ENCODE measurements around the gene NPPA. TPM values are rescaled to one million over a fixed set of nuclear protein-coding genes. Genes with fewer than 3 reads are reported as not detected.

Gene NPPA
- total RNA-seq, 2 experiments from 2014 or later: not detected

DNA sequence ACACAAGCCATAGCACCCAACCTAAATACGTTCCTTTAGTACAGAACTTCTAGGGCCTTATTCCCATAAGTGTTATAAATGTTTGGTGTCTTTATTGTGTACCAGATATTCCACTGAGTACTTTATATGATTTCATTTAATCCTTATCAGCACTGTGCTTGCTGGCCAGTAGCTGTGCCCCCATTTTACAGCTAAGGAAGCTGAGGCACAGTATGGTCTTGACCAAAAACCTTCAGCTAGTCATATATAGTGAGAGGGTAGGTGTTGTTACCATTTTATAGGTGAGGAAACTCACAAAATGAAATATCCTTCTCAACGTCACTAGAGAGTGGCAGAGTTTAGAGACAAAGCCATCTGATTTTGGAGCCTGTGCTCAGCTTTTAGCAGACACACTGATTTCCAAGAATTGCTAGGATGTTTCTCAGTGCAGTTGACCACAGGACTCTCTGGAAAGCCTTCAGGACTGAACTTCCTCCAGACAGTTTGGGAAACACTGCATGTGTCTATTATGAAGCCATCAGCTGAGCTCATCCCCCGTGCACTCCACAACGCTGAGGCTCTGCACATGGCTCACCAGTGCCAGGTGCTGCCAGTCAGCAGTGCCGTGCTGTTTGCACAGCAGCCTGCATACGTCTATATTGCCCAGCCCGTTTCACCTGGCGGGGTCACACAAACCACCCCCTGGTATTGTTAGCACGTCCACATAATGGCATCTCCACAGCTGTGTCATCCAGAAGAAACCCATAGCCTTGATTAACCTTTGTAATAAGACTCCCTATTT lies 15.4 kb downstream of the NPPA start:
- H3K4me1 Mint-ChIP-seq (ENCODE audit: low read depth): no peaks in the 10 kb centered on the region
- H3K36me3 Mint-ChIP-seq (ENCODE audit: low read depth): peaks cover 37% of the 10 kb centered on the region
- no peaks in the 10 kb centered on the region for H3K27me3 Mint-ChIP-seq (ENCODE audit: low read depth)
- DNase-seq: no peak
- no peak overlapping the region for H3K27ac Mint-ChIP-seq
- ChIA-PET CTCF (interaction anchor here (0.6 kb wide), 1 partner anchor 63 kb away, joined by 3 read pairs; no protein-coding TSS in a partner anchor), POLR2A (interaction anchor here (1.8 kb wide), 1 partner anchor 76 kb away, joined by 9 read pairs; no protein-coding TSS in a partner anchor)
- H3K9me3 Mint-ChIP-seq (ENCODE audit: insufficient read depth): no peaks in the 10 kb centered on the region
- no peak for ATAC-seq
- H3K4me3 Mint-ChIP-seq: no peak overlapping the region

GRCh38 chr1:11828511-11828910 lies 19.1 kb downstream of the NPPA start:
- ATAC-seq: no peak
- Mint-ChIP-seq H3K27ac (no peak overlapping the region), H3K9me3 (ENCODE audit: insufficient read depth) (no peaks in the 10 kb centered on the region), H3K36me3 (ENCODE audit: low read depth) (peaks cover 26% of the 10 kb centered on the region), H3K4me1 (ENCODE audit: low read depth) (no peaks in the 10 kb centered on the region), H3K4me3 (no peak overlapping the region), H3K27me3 (ENCODE audit: low read depth) (no peaks in the 10 kb centered on the region)
- ChIA-PET CTCF (no interaction called here), POLR2A (interaction anchor here (3.2 kb wide), 1 partner anchor 80 kb away, joined by 17 read pairs; no protein-coding TSS in a partner anchor)
- DNase-seq: no peak

DNA sequence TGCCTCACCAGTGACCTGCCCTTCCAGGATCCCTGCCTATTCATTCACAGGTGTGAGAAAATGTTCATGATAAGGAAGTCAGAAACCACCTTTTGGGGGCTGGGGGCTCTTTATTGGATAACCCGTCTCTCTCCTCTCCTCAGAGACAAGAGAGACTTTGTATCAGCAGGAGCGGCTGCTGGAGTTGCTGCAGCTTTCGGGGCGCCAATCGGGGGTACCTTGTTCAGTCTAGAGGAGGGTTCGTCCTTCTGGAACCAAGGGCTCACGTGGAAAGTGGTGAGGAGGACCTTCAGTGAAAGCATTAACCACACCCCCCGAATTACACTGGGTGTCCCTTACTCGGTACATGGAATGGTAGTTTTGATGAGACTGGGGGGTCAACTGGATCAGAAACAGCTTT lies 20.6 kb downstream of the NPPA start:
- peaks cover 22% of the 10 kb centered on the region for H3K36me3 Mint-ChIP-seq (ENCODE audit: low read depth)
- no peaks in the 10 kb centered on the region for H3K27me3 Mint-ChIP-seq (ENCODE audit: low read depth)
- no peaks in the 10 kb centered on the region for H3K4me1 Mint-ChIP-seq (ENCODE audit: low read depth)
- no peak for ATAC-seq
- H3K4me3 Mint-ChIP-seq: no peak overlapping the region
- ChIA-PET CTCF (no interaction called here), POLR2A (interaction anchor here (3.2 kb wide), 1 partner anchor 81 kb away, joined by 17 read pairs; no protein-coding TSS in a partner anchor)
- DNase-seq: no peak
- no peak overlapping the region for H3K27ac Mint-ChIP-seq
- no peaks in the 10 kb centered on the region for H3K9me3 Mint-ChIP-seq (ENCODE audit: insufficient read depth)

DNA sequence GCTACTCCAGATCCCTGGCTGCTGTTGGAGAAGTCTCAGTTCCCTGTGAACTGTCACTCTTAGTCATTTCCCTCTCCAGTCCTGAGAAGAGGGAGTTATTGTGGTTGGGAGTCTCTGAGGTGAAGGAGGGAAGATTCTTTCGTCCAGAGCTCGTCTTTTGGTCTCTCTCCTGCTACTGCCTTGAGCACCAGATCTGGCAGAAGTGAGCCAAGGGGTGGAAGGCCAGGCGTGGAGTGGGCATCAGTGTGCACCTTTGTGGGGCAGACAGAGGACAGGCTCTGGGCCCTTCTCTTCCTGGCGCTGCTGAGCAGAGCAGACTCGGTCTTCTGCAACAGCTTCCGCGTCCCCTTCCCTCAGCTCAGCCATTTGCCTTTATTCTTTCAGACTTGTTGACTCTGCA lies 22.5 kb downstream of the NPPA start:
- CTCF ChIA-PET: interaction anchor here (1.0 kb wide), 1 partner anchor 83 kb away, joined by 4 read pairs; no protein-coding TSS in a partner anchor
- Mint-ChIP-seq H3K4me3 (no peak overlapping the region), H3K27ac (no peak overlapping the region), H3K4me1 (ENCODE audit: low read depth) (no peaks in the 10 kb centered on the region), H3K36me3 (ENCODE audit: low read depth) (peaks cover 22% of the 10 kb centered on the region), H3K27me3 (ENCODE audit: low read depth) (no peaks in the 10 kb centered on the region), H3K9me3 (ENCODE audit: insufficient read depth) (no peaks in the 10 kb centered on the region)
- POLR2A ChIA-PET: interaction anchor here (0.6 to 2.9 kb wide), 2 partner anchors 83 to 211 kb away, joined by 3 to 19 read pairs; no protein-coding TSS in a partner anchor
- no peak for ATAC-seq
- DNase-seq: no peak

GRCh38 chr1:11823366-11824137 lies 24.0 kb downstream of the NPPA start:
- CTCF ChIA-PET: interaction anchor here (1.0 kb wide), 1 partner anchor 15 kb away, joined by 4 read pairs; no protein-coding TSS in a partner anchor
- Mint-ChIP-seq H3K27me3 (ENCODE audit: low read depth) (no peaks in the 10 kb centered on the region), H3K4me3 (no peak overlapping the region), H3K9me3 (ENCODE audit: insufficient read depth) (no peaks in the 10 kb centered on the region), H3K4me1 (ENCODE audit: low read depth) (no peaks in the 10 kb centered on the region), H3K36me3 (ENCODE audit: low read depth) (peaks cover 18% of the 10 kb centered on the region), H3K27ac (no peak overlapping the region)
- POLR2A ChIA-PET: interaction anchor here (1.4 to 2.9 kb wide), 2 partner anchors 85 to 104 kb away, joined by 3 to 19 read pairs; no protein-coding TSS in a partner anchor
- no peak for ATAC-seq
- DNase-seq: no peak

GRCh38 chr1:11822091-11822490 lies 25.5 kb downstream of the NPPA start:
- Mint-ChIP-seq H3K4me3 (no peak overlapping the region), H3K27me3 (ENCODE audit: low read depth) (no peaks in the 10 kb centered on the region), H3K9me3 (ENCODE audit: insufficient read depth) (no peaks in the 10 kb centered on the region), H3K4me1 (ENCODE audit: low read depth) (no peaks in the 10 kb centered on the region), H3K36me3 (ENCODE audit: low read depth) (peaks cover 18% of the 10 kb centered on the region), H3K27ac (no peak overlapping the region)
- ChIA-PET POLR2A (interaction anchor here (1.0 kb wide), 1 partner anchor 86 kb away, joined by 3 read pairs; no protein-coding TSS in a partner anchor), CTCF (interaction anchor here (0.9 kb wide), 1 partner anchor 172 kb away, joined by 3 read pairs; no protein-coding TSS in a partner anchor)
- ATAC-seq: no peak
- DNase-seq: no peak

GRCh38 chr1:11817192-11817591 lies 30.4 kb downstream of the NPPA start:
- ChIA-PET CTCF (no interaction called here), POLR2A (interaction anchor here (1.9 kb wide), 1 partner anchor 91 kb away, joined by 6 read pairs; no protein-coding TSS in a partner anchor)
- Mint-ChIP-seq H3K27ac (no peak overlapping the region), H3K36me3 (ENCODE audit: low read depth) (peaks cover 28% of the 10 kb centered on the region), H3K9me3 (ENCODE audit: insufficient read depth) (no peaks in the 10 kb centered on the region), H3K4me3 (no peak overlapping the region), H3K4me1 (ENCODE audit: low read depth) (no peaks in the 10 kb centered on the region), H3K27me3 (ENCODE audit: low read depth) (no peaks in the 10 kb centered on the region)
- ATAC-seq (no peak), DNase-seq (no peak)

DNA sequence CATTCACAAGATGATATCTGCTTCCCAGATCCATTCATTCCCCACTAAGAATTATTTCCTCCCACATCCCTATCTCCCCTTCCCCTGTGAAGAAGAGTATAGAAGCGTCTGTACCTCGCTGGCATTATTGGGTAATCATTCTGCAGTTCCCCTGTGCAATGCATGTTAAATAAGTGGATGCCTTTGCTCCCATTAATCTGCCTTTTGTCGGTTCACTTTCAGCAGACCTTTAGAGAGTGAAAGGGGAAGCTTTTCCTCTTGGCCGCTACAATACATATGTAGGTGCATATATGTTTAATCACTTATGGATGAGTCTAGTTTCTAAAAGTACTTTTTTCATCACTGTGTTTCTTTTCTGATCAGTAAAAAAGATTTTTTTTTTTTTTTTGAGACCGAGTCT lies 34.6 kb downstream of the NPPA start:
- Mint-ChIP-seq H3K36me3 (ENCODE audit: low read depth) (peaks cover 40% of the 10 kb centered on the region), H3K9me3 (ENCODE audit: insufficient read depth) (no peaks in the 10 kb centered on the region), H3K27me3 (ENCODE audit: low read depth) (no peaks in the 10 kb centered on the region), H3K4me3 (no peak overlapping the region), H3K4me1 (ENCODE audit: low read depth) (peaks cover 12% of the 10 kb centered on the region), H3K27ac (no peak overlapping the region)
- no peak for ATAC-seq
- ChIA-PET CTCF (no interaction called here), POLR2A (interaction anchor here (1.4 kb wide), 1 partner anchor 95 kb away, joined by 5 read pairs; no protein-coding TSS in a partner anchor)
- DNase-seq: no peak

DNA sequence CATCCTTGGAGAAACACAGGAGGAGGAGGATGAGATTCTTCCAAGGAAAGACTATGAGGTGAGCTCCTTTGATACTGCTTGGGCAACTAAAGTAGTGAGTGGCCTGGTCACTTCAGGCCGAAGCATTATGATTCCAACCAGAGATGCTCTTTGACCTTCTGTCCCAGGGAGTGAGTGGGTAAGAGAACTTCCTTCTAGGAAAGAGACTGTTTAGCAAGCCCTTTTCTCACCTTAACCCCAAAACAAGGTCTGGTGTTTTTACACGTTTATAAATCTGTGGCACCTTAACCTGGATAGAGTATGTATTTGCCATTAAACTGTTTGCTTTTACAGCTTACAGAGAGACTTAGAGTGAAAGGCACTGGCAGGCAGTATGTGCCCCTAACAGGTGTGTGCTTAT lies 40.5 kb downstream of the NPPA start:
- Mint-ChIP-seq H3K4me3 (peak overlapping the region; percentile 97), H3K9me3 (ENCODE audit: insufficient read depth) (no peaks in the 10 kb centered on the region), H3K27ac (peak overlapping the region; percentile 95), H3K36me3 (ENCODE audit: low read depth) (peaks cover 34% of the 10 kb centered on the region), H3K4me1 (ENCODE audit: low read depth) (peaks cover 60% of the 10 kb centered on the region), H3K27me3 (ENCODE audit: low read depth) (no peaks in the 10 kb centered on the region)
- POLR2A ChIA-PET: interaction anchor here (0.7 to 4.4 kb wide), 3 partner anchors 102 to 473 kb away, joined by 3 to 91 read pairs (median 4); partner anchors contain the start of gene FBXO6
- CTCF ChIA-PET: interaction anchor here (1.0 to 2.1 kb wide), 6 partner anchors 31 to 173 kb away, joined by 3 to 7 read pairs (median 6); partner anchors contain the start of genes FBXO6 and MFN2
- DNase-seq: no peak
- no peak for ATAC-seq

DNA sequence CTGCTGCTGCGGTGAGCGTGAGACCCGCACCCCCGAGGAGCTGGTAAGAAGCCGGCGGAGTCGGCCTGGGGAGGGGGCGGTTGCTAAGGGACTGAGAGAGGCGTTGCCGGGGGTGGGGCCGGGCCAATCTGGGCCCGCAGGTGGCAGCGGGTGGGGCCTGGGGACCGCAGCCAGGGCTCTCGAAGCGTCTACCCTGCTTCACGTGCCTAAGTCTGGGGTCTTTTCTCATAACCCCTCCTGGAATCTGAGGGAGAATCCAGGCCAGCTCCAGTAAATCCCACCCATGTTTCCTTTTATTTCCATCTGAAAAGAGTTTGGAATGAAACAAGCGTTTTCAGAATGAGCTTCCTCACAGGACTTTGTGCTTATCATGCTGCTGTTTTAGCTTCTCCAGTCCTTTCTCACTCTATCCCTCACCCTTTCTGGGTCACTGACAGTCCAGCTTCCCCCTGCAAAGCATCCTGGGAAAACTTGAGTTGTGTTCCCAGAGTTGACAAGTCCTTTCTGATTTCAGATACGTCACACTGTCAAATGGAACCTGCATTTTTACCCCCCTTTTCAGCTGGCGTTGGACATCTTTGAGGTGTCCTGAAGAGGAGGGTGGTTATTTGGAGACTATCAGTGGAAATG lies 41.2 kb downstream of the NPPA start:
- ChIA-PET POLR2A (interaction anchor here (0.7 to 4.4 kb wide), 4 partner anchors 102 to 472 kb away, joined by 3 to 91 read pairs (median 4); partner anchors contain the start of gene FBXO6), CTCF (interaction anchor here (1.0 to 2.1 kb wide), 6 partner anchors 32 to 174 kb away, joined by 3 to 7 read pairs (median 6); partner anchors contain the start of genes FBXO6 and MFN2)
- Mint-ChIP-seq H3K27ac (peak overlapping the region; percentile 95), H3K36me3 (ENCODE audit: low read depth) (peaks cover 32% of the 10 kb centered on the region), H3K27me3 (ENCODE audit: low read depth) (no peaks in the 10 kb centered on the region), H3K4me3 (peak overlapping the region; percentile 97), H3K4me1 (ENCODE audit: low read depth) (peaks cover 64% of the 10 kb centered on the region), H3K9me3 (ENCODE audit: insufficient read depth) (no peaks in the 10 kb centered on the region)
- ATAC-seq (peak; percentile 59), DNase-seq (no peak)

Data from activated CD8-positive, alpha-beta T cell treated with anti-CD3 and anti-CD28 coated beads, Interleukin-2, amount 10 ng/mL, durations not matched to agents 7 days and 5 days (primary cell).